Small intestine (tissue), 7 donors: ENCODE data around the gene RPL35. TPM values are rescaled to one million over a fixed set of nuclear protein-coding genes. Genes with fewer than 3 reads are reported as not detected.

Source experiments
- DNase-seq, 2 donors: peaks; one replicate each; pipeline versions ENCODE4 v3.0.0 to v3.0.0-alpha.2; 2013
- FAIRE-seq: peaks from 2 replicates; lab custom pipeline; 2012; peaks lifted over from hg19 to GRCh38; lab: Jason Lieb, UNC
- H3K27ac ChIP-seq, 3 donors: one replicate each; pipeline ENCODE4 v1.5.1; 2013; ENCODE audit warnings: low read length in 2 of 3, mild to moderate bottlenecking in 2 of 3, control low read depth in 1 of 3, inconsistent platforms in 1 of 3, low read depth in 1 of 3, moderate library complexity in 1 of 3
- H3K27me3 ChIP-seq, 3 donors: one replicate each; pipeline ENCODE4 v1.6.1; 2013; ENCODE audit warnings: low read length in 3 of 3, inconsistent platforms in 1 of 3; ENCODE audit not compliant: control insufficient read depth in 3 of 3, insufficient read depth in 3 of 3
- H3K36me3 ChIP-seq, 3 donors: one replicate each; pipeline ENCODE4 v1.6.1; 2013; ENCODE audit warnings: low read length in 3 of 3, inconsistent platforms in 1 of 3, low read depth in 1 of 3, mild to moderate bottlenecking in 1 of 3, moderate library complexity in 1 of 3; ENCODE audit not compliant: control insufficient read depth in 3 of 3, insufficient read depth in 2 of 3
- H3K4me1 ChIP-seq, 3 donors: one replicate each; pipeline ENCODE4 v1.6.1; 2013; ENCODE audit warnings: low read length in 2 of 3, inconsistent platforms in 1 of 3, low read depth in 1 of 3, mild to moderate bottlenecking in 1 of 3, moderate library complexity in 1 of 3; ENCODE audit not compliant: control insufficient read depth in 3 of 3, insufficient read depth in 2 of 3
- H3K4me3 ChIP-seq, 3 donors: one replicate each; pipeline ENCODE4 v1.5.1; 2013; ENCODE audit warnings: low read length in 3 of 3, control low read depth in 1 of 3, inconsistent platforms in 1 of 3, low read depth in 1 of 3, mild to moderate bottlenecking in 1 of 3, moderate library complexity in 1 of 3
- H3K9me3 ChIP-seq, 2 donors: one replicate each; pipeline ENCODE4 v1.6.1; 2013; ENCODE audit warnings: low read depth in 1 of 2, low read length in 1 of 2; ENCODE audit not compliant: control insufficient read depth in 2 of 2, insufficient read depth in 1 of 2
- WGBS, 3 donors: extraction: QIAGEN DNeasy Blood & Tissue Kit; methylation state at CpG; one replicate each; pipeline ENCODE4 v1.1.7; 2013; 5-methylcytosine and 5-hydroxymethylcytosine counted together
- polyA plus RNA-seq, 4 donors: library from polyadenylated mRNA; stranded (reverse) in 3 of 4; unstranded in 1 of 4; fragments of 200-250 nt in 3 of 4; fragments of 120-200 nt in 1 of 4; gene quantifications; one replicate each; pipeline versions ENCODE4 v1.2.1 to v1.2.3, GENCODE V29; 2013
- donor health status: healthy with polysubstance abuse.
- donor health status: control.
- donor health status: control.
- donor health status: Bipolar disorder and iron deficiency.
- donor health status: healthy.

The RPL35 gene
- polyA plus RNA-seq, 4 donors = 1,602 to 5,100 (median 2,807) TPM

GRCh38 chr9:124808246-124808956 is 53.4 kb downstream of the RPL35 start:
- FAIRE-seq (no peak), DNase-seq (no peak)
- H3K9me3 ChIP-seq = no peaks in the 10 kb centered on the region
- H3K27me3 ChIP-seq = no peaks in the 10 kb centered on the region
- H3K4me3 ChIP-seq = no peak overlapping the region
- 69 to 84% (median 71%) methylated on average over 12 of the region's 12 CpGs for WGBS, 3 donors
- H3K36me3 ChIP-seq = peaks cover 0 to 10% (median 0%) of the 10 kb centered on the region in 3 donors
- H3K27ac ChIP-seq = no peak overlapping the region
- peaks cover 0 to 7% (median 0%) of the 10 kb centered on the region in 3 donors for H3K4me1 ChIP-seq

Other genes with a start within 250 kb of the RPL35 start
- 1 to 10 TPM; 2.3 to 6.0 (median 4.0) TPM for gene NR6A1, start 90.6 kb downstream of the RPL35 start, polyA plus RNA-seq
- 1 to 10 TPM in 2 of 4 donors, under 1 TPM in 2; 0.22 to 6.3 (median 1.9) TPM for gene OLFML2A, start 84.8 kb downstream of the RPL35 start, polyA plus RNA-seq
- gene WDR38, start 8.5 kb downstream of the RPL35 start, polyA plus RNA-seq = not detected
- 10 to 100 TPM; 38.9 to 55.7 (median 53.6) TPM for gene ARPC5L, start 173 bp upstream of the RPL35 start, polyA plus RNA-seq
- gene GOLGA1, start 79.1 kb upstream of the RPL35 start, polyA plus RNA-seq = 10 to 100 TPM in 3 of 4 donors, 1 to 10 TPM in 1; 9.1 to 18.8 (median 14.5) TPM